SK-N-SH treated with all-trans-retinoic acid at 6 μM for 48 hours (cell line): ENCODE data around the gene R3HDM4.
"Not testable (repeated sequence)": the region's sequence is repeated elsewhere in the genome, so short reads cannot be mapped to it uniquely, and the experiment has no call there.

Source experiments
- ATAC-seq: fragments of 200-7000 bp; cut with Tn5 transposase; 3 replicates; pipeline ENCODE4 v1.9.1; 2020; ENCODE audit warnings: mild to moderate bottlenecking, moderate library complexity
- BACH2 ChIP-seq: fragments of 250-450 bp; sonication (Bioruptor Pico); IDR thresholded peaks from 2 replicates; pipeline ENCODE4 v1.9.0; 2021; ENCODE audit warnings: mild to moderate bottlenecking, borderline replicate concordance
- CREB5 ChIP-seq: fragments of 250-450 bp; sonication (Bioruptor Pico); IDR thresholded peaks from 2 replicates; pipeline ENCODE4 v1.5.1; 2020; ENCODE audit warnings: low read depth, mild to moderate bottlenecking, moderate library complexity
- CSDC2 ChIP-seq: fragments of 250-450 bp; sonication (Bioruptor Pico); IDR thresholded peaks from 2 replicates; pipeline ENCODE4 v1.5.0; 2020; ENCODE audit warnings: mild to moderate bottlenecking, moderate library complexity
- CSRNP3 ChIP-seq: fragments of 250-450 bp; sonication (Bioruptor Pico); IDR thresholded peaks from 2 replicates; pipeline ENCODE4 v1.5.1; 2021; ENCODE audit warnings: mild to moderate bottlenecking, moderate library complexity
- ESRRG ChIP-seq: fragments of 250-450 bp; sonication (Bioruptor Pico); IDR thresholded peaks from 2 replicates; pipeline ENCODE4 v1.6.1; 2021; ENCODE audit warnings: mild to moderate bottlenecking
- GLIS3 ChIP-seq: fragments of 250-450 bp; sonication (Bioruptor Pico); IDR thresholded peaks from 2 replicates; pipeline ENCODE4 v1.5.0; 2020; ENCODE audit warnings: mild to moderate bottlenecking, moderate library complexity
- ISL1 ChIP-seq: fragments of 250-450 bp; sonication (Bioruptor Pico); IDR thresholded peaks from 2 replicates; pipeline ENCODE4 v2.1.2; 2022; ENCODE audit warnings: mild to moderate bottlenecking, moderate library complexity
- OSR1 ChIP-seq: fragments of 250-450 bp; sonication (Bioruptor Pico); IDR thresholded peaks from 2 replicates; pipeline ENCODE4 v1.8.0; 2022; ENCODE audit warnings: moderate library complexity, mild to moderate bottlenecking, inconsistent platforms
- PATZ1 ChIP-seq: fragments of 250-450 bp; sonication (Bioruptor Pico); IDR thresholded peaks from 2 replicates; pipeline ENCODE4 v1.8.0; 2020; ENCODE audit warnings: mild to moderate bottlenecking, moderate library complexity, borderline replicate concordance
- POU6F1 ChIP-seq: fragments of 250-450 bp; sonication (Bioruptor Pico); IDR thresholded peaks from 2 replicates; pipeline ENCODE4 v1.8.0; 2021; ENCODE audit warnings: low read depth, mild to moderate bottlenecking, moderate library complexity, borderline replicate concordance
- PPARA ChIP-seq: fragments of 250-450 bp; sonication (Bioruptor Pico); IDR thresholded peaks from 2 replicates; pipeline ENCODE4 v1.5.0; 2020; ENCODE audit warnings: mild to moderate bottlenecking, borderline replicate concordance
- RARB ChIP-seq: fragments of 250-450 bp; sonication (Bioruptor Pico); IDR thresholded peaks from 2 replicates; pipeline ENCODE4 v1.8.0; 2021; ENCODE audit warnings: mild to moderate bottlenecking, moderate library complexity
- SNAI2 ChIP-seq: fragments of 250-450 bp; sonication (Bioruptor Pico); IDR thresholded peaks from 2 replicates; pipeline ENCODE4 v1.5.0; 2020; ENCODE audit warnings: mild to moderate bottlenecking, moderate library complexity
- TCF4 ChIP-seq: fragments of 250-450 bp; sonication (Bioruptor Pico); IDR thresholded peaks from 2 replicates; pipeline ENCODE4 v1.8.0; 2021; ENCODE audit warnings: mild to moderate bottlenecking, moderate library complexity, borderline replicate concordance
- TOX ChIP-seq: fragments of 250-450 bp; sonication (Bioruptor Pico); IDR thresholded peaks from 2 replicates; pipeline ENCODE4 v1.8.0; 2021; ENCODE audit warnings: mild to moderate bottlenecking, moderate library complexity, borderline replicate concordance
- TSHZ2 ChIP-seq: fragments of 250-450 bp; sonication (Bioruptor Pico); IDR thresholded peaks from 2 replicates; pipeline ENCODE4 v1.5.0; 2020; ENCODE audit warnings: mild to moderate bottlenecking, moderate library complexity
- ZC3H10 ChIP-seq: fragments of 250-450 bp; sonication (Bioruptor Pico); IDR thresholded peaks from 2 replicates; pipeline ENCODE4 v1.5.1; 2021; ENCODE audit warnings: mild to moderate bottlenecking, moderate library complexity
- ZFP30 ChIP-seq: fragments of 450-650 bp; formaldehyde crosslinking; IDR thresholded peaks from 2 replicates; pipeline ENCODE4 v1.5.0; 2022; ENCODE audit warnings: mild to moderate bottlenecking, moderate library complexity
- ZNF565 ChIP-seq: fragments of 450-650 bp; formaldehyde crosslinking; conservative IDR thresholded peaks from 2 replicates; pipeline ENCODE4 v1.5.0; 2020; ENCODE audit warnings: low read depth, mild to moderate bottlenecking, moderate library complexity
- ZNF70 ChIP-seq: fragments of 450-650 bp; formaldehyde crosslinking; IDR thresholded peaks from 2 replicates; pipeline ENCODE4 v1.5.0; 2020; ENCODE audit warnings: mild to moderate bottlenecking, moderate library complexity
- ZNF8 ChIP-seq: fragments of 450-650 bp; formaldehyde crosslinking; IDR thresholded peaks from 2 replicates; pipeline ENCODE4 v1.5.0; 2020; ENCODE audit warnings: mild to moderate bottlenecking, moderate library complexity

The R3HDM4 gene

GRCh38 chr19:958967-959855 lies 46.2 kb upstream of the R3HDM4 start:
- ATAC-seq: no peak
- TF ChIP-seq ZFP30 (no peak), TCF4 (CRISPR knock-in tag) (no peak), ISL1 (CRISPR knock-in tag) (no peak), PPARA (CRISPR knock-in tag) (no peak), TOX (CRISPR knock-in tag) (no peak), POU6F1 (no peak), CSDC2 (CRISPR knock-in tag) (no peak), RARB (CRISPR knock-in tag) (no peak), GLIS3 (no peak), SNAI2 (CRISPR knock-in tag) (no peak), ZNF8 (no peak), OSR1 (CRISPR knock-in tag) (no peak), PATZ1 (CRISPR knock-in tag) (no peak), CSRNP3 (CRISPR knock-in tag) (no peak), ZNF70 (CRISPR knock-in tag) (no peak), ZNF565 (no peak)

GRCh38 chr19:957578-957977 lies 44.6 kb upstream of the R3HDM4 start:
- ATAC-seq: not testable (repeated sequence)

- ATAC-seq: peak; percentile 59
- TF ChIP-seq SNAI2 (CRISPR knock-in tag) (no peak), BACH2 (CRISPR knock-in tag) (no peak), RARB (CRISPR knock-in tag) (no peak), CSRNP3 (CRISPR knock-in tag) (no peak)
These were observed 43.9 kb upstream of the R3HDM4 start for GRCh38 chr19:956766-957440.

GRCh38 chr19:955803-956765 lies 43.1 kb upstream of the R3HDM4 start:
- peak; percentile 24 for ATAC-seq
- TF ChIP-seq ESRRG (CRISPR knock-in tag) (no peak), CREB5 (CRISPR knock-in tag) (no peak), PATZ1 (CRISPR knock-in tag) (no peak), CSDC2 (CRISPR knock-in tag) (no peak), ZNF70 (CRISPR knock-in tag) (no peak), TSHZ2 (CRISPR knock-in tag) (no peak), TCF4 (CRISPR knock-in tag) (no peak), ZC3H10 (no peak)
